ENCODE results near the gene TMEM165. TPM values are rescaled to one million over a fixed set of nuclear protein-coding genes. Genes with fewer than 3 reads are reported as not detected.
"Not testable (repeated sequence)": the region's sequence is repeated elsewhere in the genome, so short reads cannot be mapped to it uniquely, and the experiment has no call there.

The TMEM165 gene
- total RNA-seq, 4 donors from 2014 or later: 167 to 286 (median 236) TPM

- DNase-seq (ENCODE audit: low spot score in 2 of 2): no peak
- Histone ChIP-seq H3K27me3 (no peaks in the 10 kb centered on the region), H3K36me3 (peaks cover 0 to 10% (median 0%) of the 10 kb centered on the region in 3 donors), H3K27ac (peak overlapping the region in 1 of 4 donors; percentile 99), H3K4me1 (peaks cover 0 to 23% (median 12%) of the 10 kb centered on the region in 4 donors), H3K4me3 (no peak overlapping the region), H3K9me3 (no peaks in the 10 kb centered on the region)
- 79 to 83% methylated on average over 3 of the region's 3 CpGs for WGBS, 2 donors
- TF ChIP-seq EP300 (IDR thresholded peaks at IDR 0.05): no peak
- TF ChIP-seq POLR2A (IDR thresholded peaks at IDR 0.05): no peak
- TF ChIP-seq CTCF (IDR thresholded peaks at IDR 0.05): no peak
These were observed 47.3 kb upstream of the TMEM165 start for GRCh38 chr4:55348466-55348865.

- peaks cover 0 to 20% (median 0%) of the 10 kb centered on the region in 3 donors for H3K36me3 ChIP-seq
- H3K27me3 ChIP-seq; H3K9me3 ChIP-seq; H3K27ac ChIP-seq; H3K4me3 ChIP-seq; DNase-seq (ENCODE audit: low spot score in 2 of 2): not testable (repeated sequence)
- H3K4me1 ChIP-seq: peaks cover 0 to 23% (median 12%) of the 10 kb centered on the region in 4 donors
- 91 to 97% methylated on average over 10 of the region's 10 CpGs for WGBS, 2 donors
These were observed 44.9 kb upstream of the TMEM165 start for GRCh38 chr4:55350870-55351269.

GRCh38 chr4:55351824-55352223 is 43.9 kb upstream of the TMEM165 start:
- no peak for DNase-seq (ENCODE audit: low spot score in 2 of 2)
- H3K9me3 ChIP-seq: no peaks in the 10 kb centered on the region
- H3K4me3 ChIP-seq: no peak overlapping the region
- H3K36me3 ChIP-seq: peaks cover 0 to 20% (median 0%) of the 10 kb centered on the region in 3 donors
- peaks cover 0 to 23% (median 11%) of the 10 kb centered on the region in 4 donors for H3K4me1 ChIP-seq
- H3K27ac ChIP-seq: no peak overlapping the region
- TF ChIP-seq CTCF (IDR thresholded peaks at IDR 0.05) (no peak), EP300 (IDR thresholded peaks at IDR 0.05) (no peak), POLR2A (IDR thresholded peaks at IDR 0.05) (no peak)
- no peaks in the 10 kb centered on the region for H3K27me3 ChIP-seq

GRCh38 chr4:55352726-55353125 is 43.0 kb upstream of the TMEM165 start:
- Histone ChIP-seq H3K4me1 (peaks cover 0 to 23% (median 3%) of the 10 kb centered on the region in 4 donors), H3K27ac (no peak overlapping the region), H3K36me3 (peaks cover 0 to 20% (median 0%) of the 10 kb centered on the region in 3 donors), H3K27me3 (no peaks in the 10 kb centered on the region), H3K9me3 (no peaks in the 10 kb centered on the region), H3K4me3 (no peak overlapping the region)
- 96 to 98% methylated on average over 2 of the region's 2 CpGs for WGBS, 2 donors
- DNase-seq (ENCODE audit: low spot score in 2 of 2): no peak
- TF ChIP-seq CTCF (IDR thresholded peaks at IDR 0.05): no peak

GRCh38 chr4:55353228-55353747 is 42.5 kb upstream of the TMEM165 start:
- H3K27me3 ChIP-seq; H3K4me3 ChIP-seq; H3K9me3 ChIP-seq; H3K27ac ChIP-seq; DNase-seq (ENCODE audit: low spot score in 2 of 2): not testable (repeated sequence)
- peaks cover 0 to 20% (median 0%) of the 10 kb centered on the region in 3 donors for H3K36me3 ChIP-seq
- H3K4me1 ChIP-seq: peaks cover 0 to 18% (median under 1%) of the 10 kb centered on the region in 4 donors
- WGBS, 2 donors: 93 to 95% methylated on average over 13 of the region's 13 CpGs

GRCh38 chr4:55354648-55355047 is 41.1 kb upstream of the TMEM165 start:
- no peaks in the 10 kb centered on the region for H3K9me3 ChIP-seq
- no peak for TF ChIP-seq CTCF (IDR thresholded peaks at IDR 0.05)
- TF ChIP-seq EP300 (IDR thresholded peaks at IDR 0.05): no peak
- TF ChIP-seq POLR2A (IDR thresholded peaks at IDR 0.05): no peak
- 87 to 93% methylated on average over 8 of the region's 8 CpGs for WGBS, 2 donors
- H3K36me3 ChIP-seq: peaks cover 0 to 23% (median 0%) of the 10 kb centered on the region in 3 donors
- peaks cover 0 to 21% (median 0%) of the 10 kb centered on the region in 4 donors for H3K4me1 ChIP-seq
- H3K27me3 ChIP-seq: no peaks in the 10 kb centered on the region
- H3K4me3 ChIP-seq: no peak overlapping the region
- no peak for DNase-seq (ENCODE audit: low spot score in 2 of 2)
- no peak overlapping the region for H3K27ac ChIP-seq

Measured in tibial nerve (tissue), 4 donors.